ENCODE data around the gene STK4.

The STK4 gene

DNA sequence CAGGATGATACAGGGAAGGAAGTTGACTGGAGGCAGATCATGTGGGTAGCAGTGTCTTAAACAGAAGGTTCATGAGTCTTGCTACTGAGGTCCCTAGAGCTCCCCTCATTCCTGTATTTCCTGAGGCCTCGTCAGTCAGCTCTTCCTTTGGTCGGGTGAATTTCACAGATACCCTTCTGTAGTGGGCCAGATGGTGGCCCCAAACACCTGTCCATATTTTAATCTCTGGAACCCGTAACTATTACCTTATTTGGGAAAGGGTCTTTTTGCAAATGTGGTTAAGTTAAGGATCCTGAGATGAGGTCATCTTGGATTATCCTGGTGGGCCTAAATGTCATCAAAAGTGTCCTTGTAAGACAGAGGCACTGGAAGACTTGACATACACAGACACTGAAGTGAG, 125.1 kb downstream of the STK4 start:
- DNase-seq = no peak

DNA sequence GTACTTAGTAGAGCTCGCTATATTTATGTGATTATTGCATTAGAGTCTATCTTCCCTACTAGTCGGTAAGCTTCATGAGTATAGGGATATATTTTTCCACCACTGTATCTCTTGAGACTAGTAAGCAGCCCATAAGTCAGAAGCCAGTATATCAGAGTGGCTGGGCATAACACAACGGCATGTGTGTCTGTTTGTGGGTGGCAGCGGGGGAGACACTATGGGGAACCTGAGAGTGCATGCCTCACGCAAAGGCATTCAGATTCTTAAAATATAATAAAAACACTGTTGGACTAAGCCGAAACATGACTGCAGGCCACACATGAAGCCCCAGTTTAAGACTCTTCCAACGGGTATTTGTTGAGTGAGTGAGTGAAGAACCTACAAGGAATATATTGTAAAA, 126.6 kb downstream of the STK4 start:
- no peak for DNase-seq

DNA sequence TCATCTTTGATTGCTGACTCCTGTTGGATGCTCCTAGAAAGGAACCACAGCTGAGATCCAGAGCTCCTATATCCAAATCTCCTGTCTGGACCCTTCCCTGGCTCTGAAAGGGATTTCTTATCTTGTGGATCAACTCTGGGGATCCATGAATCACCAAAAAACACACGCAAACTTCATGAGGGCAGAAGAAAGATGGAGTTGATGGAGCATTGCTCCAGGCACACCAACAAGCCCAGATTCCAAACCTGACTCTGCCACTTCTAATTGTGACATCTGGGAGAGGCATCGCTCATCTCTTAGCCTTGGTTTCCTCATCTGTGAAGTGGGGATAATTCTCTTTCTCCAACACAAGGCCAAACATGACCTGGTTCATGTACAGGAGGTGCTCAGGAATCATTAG, 127.9 kb downstream of the STK4 start:
- no peak for DNase-seq

DNA sequence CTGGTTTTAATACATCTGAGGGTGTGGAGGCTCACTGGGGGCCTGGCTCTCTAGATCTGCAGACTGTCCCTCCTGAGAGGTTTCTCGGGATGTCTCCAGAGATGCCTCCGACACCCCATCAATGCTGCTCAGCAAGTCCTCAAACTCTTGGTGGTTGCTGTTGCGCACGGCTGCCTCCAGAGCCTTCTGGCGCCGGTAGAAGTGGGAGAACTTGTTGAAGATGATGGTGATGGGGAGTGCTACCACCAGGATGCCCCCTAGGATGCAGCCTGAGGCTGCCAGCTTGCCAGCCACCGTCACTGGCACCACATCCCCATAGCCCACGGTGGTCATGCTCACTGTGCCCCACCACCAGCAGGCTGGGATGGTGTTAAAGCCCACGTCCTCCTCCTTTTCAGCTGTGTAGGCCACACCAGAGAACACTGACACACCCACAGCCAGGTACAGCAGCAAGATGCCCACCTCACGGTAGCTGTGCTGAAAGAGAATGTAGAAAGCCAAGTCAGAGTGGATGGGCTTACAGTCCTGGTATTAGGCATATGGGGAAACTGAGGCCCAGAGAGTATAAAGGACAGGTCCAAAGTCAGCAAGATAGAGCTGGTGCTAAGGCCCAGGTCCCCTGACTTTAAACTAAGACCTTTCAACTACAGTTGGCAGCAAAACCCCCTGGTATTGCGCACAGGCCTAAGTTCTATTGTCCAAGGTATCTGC, 128.7 kb downstream of the STK4 start:
- no peak for DNase-seq

DNA sequence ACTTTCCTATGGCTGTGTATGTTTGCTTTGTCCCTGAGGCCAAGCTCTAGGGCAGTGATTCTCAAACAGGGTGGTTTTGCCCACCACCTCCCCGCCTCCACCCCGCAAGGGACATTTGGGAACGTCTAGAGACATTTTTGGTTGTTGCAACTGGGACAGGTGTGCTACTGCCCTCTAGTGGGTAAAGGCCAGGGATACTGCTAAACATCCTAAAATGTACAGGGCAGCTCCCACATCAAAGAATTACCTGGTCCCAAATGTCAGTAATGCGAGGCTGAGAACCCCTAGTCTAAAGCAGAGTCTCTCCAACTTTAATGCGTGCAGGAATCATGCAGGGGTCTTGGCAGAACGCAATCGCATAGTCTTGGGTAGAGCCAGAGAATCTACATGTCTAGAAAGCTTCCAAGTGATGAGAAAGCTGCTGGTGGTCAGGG, 129.5 kb downstream of the STK4 start:
- DNase-seq = peak; percentile 18 to 35 (median 27)

DNA sequence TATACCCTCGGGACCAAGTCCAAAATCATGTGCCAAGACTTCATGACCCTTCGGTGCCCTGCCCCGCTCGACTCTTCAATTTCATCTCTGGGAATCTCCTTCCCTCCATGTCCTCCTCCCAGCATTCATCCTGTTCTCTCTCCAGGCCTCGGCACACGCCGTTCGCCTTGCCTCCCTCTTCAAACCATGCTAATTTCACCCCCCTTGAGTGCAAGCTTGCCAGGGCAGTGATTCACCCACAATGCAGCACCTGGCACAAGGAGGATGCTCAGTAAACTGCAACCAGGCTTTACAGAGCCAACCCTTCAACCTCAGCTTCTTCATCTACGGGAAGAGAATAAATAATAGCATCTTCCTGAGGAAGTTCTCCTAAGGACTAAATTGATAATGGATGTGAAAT, 130.5 kb downstream of the STK4 start:
- no peak for DNase-seq

DNA sequence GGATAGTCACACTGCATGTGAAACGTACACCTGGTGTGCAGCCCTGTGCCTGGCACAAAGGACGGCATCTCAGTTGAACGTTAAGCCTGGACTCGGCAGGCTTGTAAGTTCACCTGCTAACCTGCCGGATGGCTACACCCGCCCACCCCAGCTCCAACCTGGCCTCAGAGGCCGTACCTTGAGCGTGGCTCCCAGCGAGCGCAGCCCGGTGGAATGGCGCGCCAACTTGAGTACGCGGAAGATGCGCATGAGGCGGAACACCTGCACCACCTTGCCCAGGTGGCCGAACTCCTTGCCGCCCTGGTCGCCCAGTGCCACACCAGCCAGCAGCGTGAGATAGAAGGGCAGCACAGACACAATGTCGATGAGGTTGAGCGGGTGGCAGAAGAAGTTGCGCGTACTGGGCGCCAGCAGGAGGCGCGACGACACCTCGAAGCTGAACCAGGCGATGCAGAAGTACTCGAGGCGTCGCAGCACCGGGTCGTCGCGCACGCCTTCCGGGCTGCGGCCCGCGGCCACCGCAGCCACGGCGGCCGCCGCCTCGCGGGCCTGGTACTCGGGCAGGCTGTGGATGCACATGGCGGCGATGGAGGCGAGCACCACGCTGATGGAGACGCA, 131.3 kb downstream of the STK4 start:
- peak in 1 of 4 experiments; percentile 8 for DNase-seq

DNA sequence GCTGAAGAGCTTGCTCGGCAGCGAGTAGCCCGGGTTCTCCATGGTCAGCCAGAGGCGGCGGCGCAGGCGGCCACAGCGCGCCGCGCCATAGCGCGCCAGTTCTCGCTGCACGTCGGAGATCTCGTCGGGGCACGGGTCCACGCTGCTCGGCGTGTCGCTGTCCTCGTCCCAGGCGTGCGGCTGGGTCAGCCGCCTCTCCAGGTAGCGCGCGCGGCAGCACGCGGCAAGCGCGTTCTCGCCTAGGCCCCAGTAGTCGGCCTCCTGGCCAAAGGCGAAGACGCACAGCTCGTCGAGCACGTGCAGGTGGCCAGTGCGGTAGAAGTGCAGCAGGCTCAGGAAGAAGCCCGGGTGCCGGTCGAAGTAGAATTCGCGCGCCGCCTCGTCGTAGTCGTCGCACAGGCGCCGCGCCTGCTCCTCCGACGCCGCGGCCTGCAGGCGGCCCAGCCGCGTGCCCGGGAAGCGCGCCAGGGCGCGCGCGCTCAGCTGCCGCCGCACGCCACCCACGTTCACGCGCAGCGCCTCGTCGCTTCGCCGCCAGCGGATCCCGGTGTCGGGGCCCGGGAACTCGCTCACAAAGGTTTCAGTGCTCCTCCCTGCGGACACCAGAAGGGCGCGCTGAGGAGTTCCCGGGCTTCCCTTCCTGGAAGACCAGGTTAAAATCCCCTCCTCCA, 131.9 kb downstream of the STK4 start:
- DNase-seq = no peak

DNA sequence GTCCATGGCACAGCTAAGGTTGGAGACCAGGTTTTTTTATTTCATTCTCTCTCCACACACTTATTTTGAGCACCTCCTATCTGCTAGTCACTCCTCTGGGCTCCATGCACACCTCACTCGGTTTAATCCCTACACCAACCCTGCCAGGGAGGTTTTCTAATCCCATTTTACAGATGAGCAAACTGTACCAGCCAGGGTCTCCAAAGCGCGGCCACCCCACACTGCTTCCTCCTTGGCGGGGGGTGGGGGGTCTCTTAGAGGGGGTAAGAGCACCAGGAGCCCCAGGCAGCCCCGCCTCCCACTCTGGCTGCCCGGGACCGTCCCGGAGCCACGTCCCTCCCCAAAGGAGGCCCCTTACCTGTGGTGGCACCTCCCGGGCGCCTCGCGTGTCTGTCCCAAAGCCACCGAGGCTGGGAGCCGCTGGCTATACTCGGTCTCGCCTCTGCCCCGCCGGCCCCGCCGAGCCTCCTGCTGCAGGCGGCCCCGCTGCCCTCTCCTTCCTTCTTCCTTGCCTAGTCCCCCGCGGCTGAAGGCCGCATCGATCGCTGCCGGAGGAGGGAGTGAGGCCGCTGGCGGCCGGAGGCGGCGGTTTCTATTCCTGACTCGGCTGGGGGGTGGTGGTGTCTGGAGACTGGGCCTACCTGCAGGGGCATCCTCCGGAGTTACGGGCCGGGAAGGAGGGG, 134.4 kb downstream of the STK4 start, which contains the start of gene KCNS1:
Gene KCNS1 (minus strand): TSS at position 565 of the 683 bp plus-strand sequence. CDS start 1,891 bp downstream, outside the sequence.
- no peak for DNase-seq

DNA sequence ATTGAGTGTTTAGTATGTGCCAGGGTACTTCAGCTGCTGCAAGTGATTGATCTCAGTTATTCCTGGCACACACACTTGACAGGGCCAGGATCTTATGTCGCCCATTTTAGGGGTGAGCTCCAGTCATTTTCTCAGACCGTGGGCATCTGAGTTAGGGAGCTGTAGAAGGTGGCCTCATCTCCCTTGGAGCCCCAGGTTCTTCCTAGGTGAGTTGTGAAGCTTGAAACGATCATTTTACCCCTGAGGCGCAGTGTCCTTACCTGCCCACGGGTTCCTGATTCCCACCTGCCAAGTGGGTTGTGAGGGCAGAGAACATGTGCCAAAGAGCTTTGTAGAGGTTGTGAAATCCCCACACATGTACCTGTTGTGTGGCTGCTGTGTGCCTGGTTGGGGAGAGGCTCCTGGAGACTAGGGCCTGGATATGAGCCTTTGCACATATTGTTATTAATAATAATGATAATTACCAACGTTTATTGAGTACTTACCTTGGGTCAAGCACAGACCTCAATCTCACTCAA, 135.1 kb downstream of the STK4 start:
- no peak for DNase-seq

DNA sequence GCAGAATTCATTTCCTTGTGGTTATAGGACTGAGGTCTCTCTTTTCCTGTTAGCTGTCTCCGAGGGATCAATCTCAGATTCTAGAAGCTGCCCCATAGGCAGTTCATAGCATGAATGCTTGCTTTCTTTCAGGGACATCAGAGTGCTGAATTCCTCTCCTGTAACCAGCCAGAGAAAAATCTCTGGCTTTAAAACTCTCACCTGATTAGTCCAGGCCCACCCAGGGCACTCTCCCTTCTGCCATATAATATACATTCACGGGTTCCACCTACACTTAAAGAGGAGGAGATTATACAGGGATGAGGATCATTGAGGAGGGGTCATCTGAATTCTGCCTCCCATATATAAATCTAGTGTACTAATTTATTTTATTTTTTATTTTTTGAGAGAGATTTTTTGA, 136.8 kb downstream of the STK4 start:
- DNase-seq = no peak

DNA sequence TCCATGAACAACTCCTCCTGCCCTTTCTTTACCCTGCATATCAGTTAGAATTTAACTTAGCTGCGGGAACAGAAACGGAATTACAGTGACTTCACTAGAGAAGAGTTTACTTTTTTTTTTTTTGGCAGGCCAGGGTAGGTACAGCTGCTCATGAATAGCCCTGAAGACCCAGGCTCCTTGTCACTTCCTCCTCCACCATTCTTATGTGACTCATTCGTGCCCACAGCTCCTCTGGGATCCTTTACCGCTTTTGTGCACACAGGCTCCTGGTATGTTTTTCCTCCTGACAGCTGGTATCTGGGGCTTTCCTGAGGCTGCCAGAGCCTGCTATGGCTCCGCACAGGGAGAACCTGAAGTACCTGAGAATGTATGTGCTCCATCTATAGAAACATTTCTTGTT, 138.5 kb downstream of the STK4 start:
- DNase-seq = no peak

DNA sequence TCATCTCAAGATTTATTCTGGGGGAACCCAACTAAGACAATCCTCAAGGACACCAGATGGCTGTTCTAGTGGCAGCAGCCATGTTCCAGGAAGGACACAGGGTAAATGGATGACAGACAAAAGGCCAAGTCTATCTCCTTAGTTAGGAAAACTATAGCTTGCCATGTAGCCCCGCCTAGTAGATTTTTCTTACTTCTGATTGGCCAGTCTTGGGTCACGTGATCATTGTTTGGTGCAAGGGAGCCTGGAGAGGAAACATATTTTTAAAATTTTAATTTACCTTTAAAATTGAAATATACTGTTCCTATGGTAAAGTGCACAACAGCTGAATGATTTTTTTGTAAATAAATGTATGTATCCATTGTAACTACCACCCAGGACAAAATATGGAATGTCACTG, 139.0 kb downstream of the STK4 start:
- no peak for DNase-seq

DNA sequence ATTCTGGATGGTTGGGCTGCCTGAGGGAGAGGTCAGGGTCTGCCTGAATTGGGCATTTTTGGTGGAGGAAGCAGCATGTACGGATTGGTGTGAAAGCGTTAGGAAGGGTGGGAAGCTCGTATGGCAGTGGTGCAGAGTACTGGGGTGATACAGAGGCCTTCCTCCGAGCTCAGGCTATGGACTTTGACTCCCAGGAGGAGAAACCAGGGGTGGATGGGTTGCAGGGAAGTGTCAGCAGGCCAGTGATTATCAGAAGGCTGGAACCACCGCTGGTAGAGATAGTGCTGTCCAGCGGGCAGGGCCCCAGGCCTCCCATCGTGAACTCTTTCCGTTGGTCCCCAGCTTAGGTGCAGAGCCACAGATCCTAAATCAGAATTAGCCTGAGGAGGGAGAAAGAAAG, 143.3 kb downstream of the STK4 start:
- DNase-seq = no peak

DNA sequence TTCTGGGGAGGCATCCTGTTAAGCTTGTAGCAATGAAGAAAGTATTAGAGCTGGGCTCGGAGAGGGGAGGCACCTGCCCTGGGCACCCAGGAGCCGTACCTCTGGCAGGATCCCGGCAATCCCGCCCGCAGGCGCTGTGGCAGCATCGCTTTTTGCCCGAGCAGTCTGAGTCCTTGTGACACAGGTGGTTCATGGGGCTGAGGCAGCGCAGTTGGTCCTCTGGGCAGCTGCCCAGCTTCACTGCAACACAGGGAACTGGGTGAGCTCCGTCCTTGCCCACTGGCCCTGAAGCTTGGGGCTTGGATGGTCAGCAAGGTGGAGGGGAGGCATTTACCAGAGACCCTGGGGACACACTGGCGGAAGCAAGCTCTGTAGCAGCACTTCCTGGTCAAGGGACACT, 144.0 kb downstream of the STK4 start:
- DNase-seq = no peak

DNA sequence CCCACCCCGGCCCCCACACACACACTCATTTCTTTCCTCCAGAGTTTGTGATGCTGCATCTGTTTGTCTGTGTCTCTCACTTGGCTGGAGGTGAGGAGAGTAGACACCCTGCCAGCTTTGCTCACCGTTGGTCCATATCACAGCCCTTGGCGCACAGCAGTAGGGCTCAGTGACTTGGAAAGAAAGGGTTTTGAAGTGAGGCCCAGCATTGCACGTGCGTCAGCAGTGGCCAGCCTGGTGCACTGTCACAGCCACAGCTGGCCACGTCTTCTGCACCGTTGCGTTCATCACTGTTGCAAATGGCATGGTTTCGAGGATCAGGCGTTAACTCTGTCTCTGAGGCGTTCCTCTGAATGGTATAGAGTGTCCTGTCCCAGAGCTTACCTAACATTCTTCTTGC, 145.0 kb downstream of the STK4 start:
- no peak for DNase-seq

DNA sequence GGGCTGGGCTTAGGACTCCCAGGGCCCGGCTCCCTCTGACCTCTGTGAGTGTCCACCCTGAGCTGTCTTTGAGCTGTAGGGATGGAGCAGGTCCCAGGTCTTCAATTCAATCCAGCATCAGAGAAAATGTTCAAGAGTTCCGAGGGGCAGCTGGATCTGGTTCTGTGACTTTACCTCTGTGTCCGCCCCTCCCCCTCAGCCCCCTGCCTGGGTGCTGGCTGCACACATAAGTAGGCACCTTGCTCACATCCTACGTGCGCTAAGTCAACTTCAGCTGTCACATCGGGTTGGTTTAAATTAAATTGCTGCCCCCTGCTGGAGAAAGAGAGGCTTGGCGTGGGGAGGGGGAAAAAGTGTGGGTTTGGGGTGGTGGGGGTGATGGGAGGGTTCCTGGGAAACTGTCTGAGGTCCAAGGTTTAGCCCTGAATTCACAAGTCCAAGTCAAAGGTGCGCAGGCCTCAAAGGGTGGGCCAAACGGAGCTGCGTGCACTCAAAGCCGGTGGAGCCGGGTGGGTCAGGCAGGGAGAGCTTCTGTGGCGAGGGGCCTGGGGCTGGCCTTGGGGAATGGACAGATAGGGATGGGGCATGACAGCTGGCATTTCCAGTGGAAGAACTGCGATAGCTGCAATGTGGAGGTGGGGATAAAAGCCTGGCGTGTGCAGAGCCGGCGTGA, 145.6 kb downstream of the STK4 start:
- DNase-seq = no peak

DNA sequence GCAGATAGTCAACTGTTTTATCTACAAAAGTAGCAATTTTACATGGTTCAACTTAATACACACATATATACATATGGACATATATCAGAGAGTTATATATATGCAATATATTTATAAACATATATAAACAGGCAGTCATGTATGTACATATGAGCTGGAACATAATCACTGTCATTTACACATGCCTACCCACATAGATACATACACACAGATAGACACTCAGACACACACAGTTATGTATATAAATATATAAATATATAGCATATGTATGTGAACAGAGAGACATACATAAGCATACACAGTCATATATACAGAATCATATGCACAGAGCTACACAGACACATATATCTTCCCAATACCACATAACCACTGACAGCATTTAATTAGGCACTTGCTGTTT, 146.4 kb downstream of the STK4 start:
- DNase-seq = no peak

DNA sequence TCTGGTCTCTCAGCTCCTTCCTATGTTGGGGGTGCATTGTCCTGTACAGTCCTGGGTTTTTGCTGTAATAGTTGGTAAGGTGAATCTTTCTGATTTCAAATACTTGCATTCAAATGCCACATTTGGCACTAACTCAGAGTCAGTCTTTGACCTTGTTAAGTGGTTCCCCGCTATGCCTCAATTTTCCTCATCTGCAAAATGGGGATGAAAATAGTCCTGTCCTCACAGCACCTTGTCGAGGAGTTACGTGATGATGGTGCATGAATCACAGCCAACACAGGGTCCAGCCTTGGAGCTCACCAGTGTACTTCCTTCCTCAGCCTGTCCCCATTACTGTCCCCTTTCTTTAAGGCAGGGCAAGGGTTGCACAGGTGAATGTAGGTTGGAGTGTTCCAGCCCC, 147.6 kb downstream of the STK4 start:
- no peak for DNase-seq

DNA sequence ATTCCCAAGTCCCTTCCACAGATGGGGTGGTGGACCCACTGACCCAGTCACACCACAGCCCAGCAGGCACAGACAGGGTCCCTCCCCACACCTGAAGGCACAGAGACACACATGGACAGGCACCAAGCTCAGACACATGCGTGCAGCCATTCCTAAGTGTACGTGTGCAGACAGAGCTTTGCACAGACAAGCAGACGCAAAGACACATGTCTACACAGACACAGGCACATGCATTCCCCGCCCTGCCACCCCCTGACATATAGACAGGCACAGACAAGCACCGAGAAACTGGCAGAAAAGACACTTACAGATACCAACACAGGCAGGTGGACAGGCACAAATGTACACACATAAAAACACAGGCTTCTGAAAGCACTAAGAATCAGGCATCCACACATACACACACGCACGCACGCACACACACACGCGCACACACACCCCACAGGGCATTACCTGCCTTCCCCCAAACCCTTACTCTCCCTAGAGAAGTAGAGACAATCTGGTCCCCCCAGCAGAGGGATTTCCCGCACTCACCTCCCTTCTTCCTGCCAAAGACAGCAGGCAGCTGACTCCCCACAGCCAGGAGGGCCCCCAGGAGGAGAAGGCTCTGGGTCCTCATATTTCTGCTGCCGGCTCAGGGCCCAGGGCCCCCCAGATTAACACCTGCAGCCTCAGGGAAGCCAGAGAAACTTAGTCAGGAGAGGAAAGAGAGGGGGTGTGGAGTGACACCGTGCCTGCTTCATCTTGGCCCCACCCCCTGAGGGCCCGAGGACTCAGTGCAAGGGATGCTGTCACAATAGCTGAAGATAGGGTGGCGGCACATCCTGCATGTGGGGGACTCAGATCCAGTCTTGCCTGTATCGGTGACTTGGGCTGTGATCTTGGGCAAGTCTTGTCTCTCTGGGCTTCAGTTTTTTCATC, 148.4 kb downstream of the STK4 start, which contains the start of gene WFDC5:
Gene WFDC5 (minus strand): TSS at position 710 of the 921 bp plus-strand sequence. CDS start 91 bp downstream, at position 619.
- no peak for DNase-seq

DNA sequence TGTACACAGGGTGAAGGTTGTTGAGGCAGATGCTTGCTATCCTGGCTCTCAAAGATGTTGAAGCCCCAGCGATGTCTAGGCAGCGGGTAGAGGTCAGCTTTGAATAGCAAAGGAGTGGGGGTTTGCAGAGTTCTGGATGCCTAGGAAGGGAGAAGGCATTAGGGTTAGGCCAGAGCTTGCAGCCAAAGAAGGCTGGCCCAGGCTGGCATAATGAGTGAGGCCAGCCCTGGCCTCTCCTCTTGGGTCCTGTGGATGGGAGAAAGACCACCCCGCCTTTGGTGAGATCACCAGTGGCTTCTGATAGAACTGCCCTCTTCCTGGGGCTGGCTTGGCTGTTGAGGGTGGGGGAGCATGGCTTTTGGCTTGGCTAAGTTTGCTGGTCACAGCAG, 149.1 kb downstream of the STK4 start:
- DNase-seq = no peak

DNA sequence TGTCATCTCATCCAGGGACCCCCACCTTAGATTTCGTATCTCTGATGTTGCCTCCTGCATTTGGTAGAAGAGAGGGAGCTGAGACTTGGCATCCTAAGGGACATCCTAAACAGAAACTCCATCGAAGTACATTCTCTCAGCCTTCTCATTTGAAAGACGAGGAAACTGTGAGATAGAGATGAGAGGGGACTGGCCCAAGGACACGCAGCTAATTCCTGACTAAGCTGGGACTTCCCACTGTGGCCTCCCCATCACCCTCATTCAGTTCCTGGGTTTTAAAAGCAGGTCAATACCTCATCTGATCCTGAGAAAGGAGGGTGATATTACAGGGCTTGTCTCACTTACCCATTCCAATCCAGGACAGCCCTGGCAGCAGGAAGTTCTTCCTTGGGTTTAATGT, 149.5 kb downstream of the STK4 start:
- no peak for DNase-seq
